AG04449 (cell line): ENCODE results near the gene STRN3.
"Not testable (repeated sequence)": the region's sequence is repeated elsewhere in the genome, so short reads cannot be mapped to it uniquely, and the experiment has no call there.

ENCODE experiments used
- CTCF ChIA-PET: fragments of 350-600 bp; formaldehyde crosslinking; extraction: SDS; loops from one replicate; lab custom pipeline; 2021; ENCODE audit warnings: antibody characterized with exemption; lab: Yijun Ruan, JAX
- POLR2A ChIA-PET: fragments of 400-600, 350-600 bp; formaldehyde crosslinking; extraction: SDS; loops from one replicate; lab custom pipeline; 2020; ENCODE audit warnings: antibody characterized with exemption, inconsistent platforms; lab: Yijun Ruan, JAX
- DNase-seq: peaks from one replicate; pipeline ENCODE4 v3.0.0-alpha.2; 2010; ENCODE audit warnings: low read depth, low spot score
- H3K4me3 ChIP-seq: 2 replicates; pipeline ENCODE4 v1.5.1; 2011; ENCODE audit warnings: low read depth, mild to moderate bottlenecking, control low read depth, low read length
- TF ChIP-seq, protein P1 (sequence below): IDR thresholded peaks from one replicate; pipeline ENCODE4 v1.5.1; 2011; ENCODE audit warnings: mild to moderate bottlenecking, moderate library complexity, low read length, control low read depth, inconsistent platforms; ENCODE audit not compliant: insufficient read depth; ENCODE audit errors: missing control alignments

STRN3 gene

DNA sequence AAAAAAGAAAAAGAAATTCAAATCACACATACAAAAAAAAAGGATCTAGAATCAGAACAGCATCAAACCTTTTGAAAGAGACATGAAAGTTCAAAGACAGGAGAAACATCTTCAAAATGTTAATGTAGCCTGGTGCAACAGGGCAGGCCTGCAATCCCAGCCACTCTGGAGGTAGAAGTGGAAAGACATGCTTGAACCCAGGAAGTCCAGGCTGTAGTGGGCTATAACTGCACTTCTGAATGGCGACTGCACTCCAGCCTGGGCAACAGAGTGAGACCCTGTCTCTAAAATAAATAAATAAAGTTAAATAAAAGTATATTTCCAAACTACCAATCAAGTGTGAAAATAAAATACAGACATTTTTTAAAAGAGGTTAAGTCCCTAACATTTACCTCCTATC is 19.5 kb downstream of the STRN3 start:
- TF ChIP-seq, protein P1, sequence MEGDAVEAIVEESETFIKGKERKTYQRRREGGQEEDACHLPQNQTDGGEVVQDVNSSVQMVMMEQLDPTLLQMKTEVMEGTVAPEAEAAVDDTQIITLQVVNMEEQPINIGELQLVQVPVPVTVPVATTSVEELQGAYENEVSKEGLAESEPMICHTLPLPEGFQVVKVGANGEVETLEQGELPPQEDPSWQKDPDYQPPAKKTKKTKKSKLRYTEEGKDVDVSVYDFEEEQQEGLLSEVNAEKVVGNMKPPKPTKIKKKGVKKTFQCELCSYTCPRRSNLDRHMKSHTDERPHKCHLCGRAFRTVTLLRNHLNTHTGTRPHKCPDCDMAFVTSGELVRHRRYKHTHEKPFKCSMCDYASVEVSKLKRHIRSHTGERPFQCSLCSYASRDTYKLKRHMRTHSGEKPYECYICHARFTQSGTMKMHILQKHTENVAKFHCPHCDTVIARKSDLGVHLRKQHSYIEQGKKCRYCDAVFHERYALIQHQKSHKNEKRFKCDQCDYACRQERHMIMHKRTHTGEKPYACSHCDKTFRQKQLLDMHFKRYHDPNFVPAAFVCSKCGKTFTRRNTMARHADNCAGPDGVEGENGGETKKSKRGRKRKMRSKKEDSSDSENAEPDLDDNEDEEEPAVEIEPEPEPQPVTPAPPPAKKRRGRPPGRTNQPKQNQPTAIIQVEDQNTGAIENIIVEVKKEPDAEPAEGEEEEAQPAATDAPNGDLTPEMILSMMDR, result no peak
- DNase-seq, result no peak
- no peak overlapping the region for H3K4me3 ChIP-seq
- ChIA-PET POLR2A (no interaction called here), CTCF (interaction anchor here (1.1 kb wide), 1 partner anchor 27 kb away, joined by 3 read pairs; no protein-coding TSS in a partner anchor)

DNA sequence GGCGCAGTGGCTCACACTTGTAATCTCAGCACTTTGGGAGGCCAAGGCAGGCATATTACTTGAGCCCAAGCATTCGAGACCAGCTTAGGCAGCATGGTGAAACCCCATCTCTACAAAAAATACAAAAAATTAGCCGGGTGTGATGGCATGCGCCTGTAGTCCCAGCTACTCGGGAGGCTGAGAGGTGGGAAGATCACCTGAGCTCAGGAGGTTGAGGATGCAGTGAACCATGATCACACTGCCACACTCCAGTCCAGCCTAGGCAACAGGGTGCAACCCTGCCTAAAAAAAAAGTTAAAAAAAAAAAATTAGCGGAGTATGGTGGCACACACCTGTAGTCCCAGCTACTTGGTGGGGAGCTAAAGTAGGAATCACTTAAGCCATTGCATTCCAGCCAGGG is 22.2 kb downstream of the STRN3 start:
- DNase-seq, CTCF ChIA-PET, H3K4me3 ChIP-seq, POLR2A ChIA-PET: not testable (repeated sequence)

DNA sequence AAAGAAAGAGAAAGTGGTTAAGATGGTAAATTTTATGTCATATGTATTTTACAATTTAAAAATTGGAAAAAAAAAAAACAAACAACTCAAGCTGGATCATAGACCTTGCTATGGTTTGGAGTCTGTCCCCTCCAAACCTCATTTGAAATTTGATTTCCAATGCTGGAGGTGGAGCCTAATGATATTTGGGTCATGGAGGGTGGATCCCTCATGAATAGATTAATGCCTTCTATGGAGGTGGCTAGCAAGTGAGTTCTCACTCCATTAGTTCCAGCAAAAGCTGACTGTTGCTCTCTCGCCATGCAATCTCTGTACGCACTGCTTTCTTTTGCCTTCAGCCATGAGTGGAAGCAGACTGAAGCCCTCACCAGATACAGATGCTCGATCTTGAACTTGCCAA is 22.9 kb downstream of the STRN3 start:
- POLR2A ChIA-PET, result no interaction called here
- CTCF ChIA-PET, result no interaction called here
- no peak overlapping the region for H3K4me3 ChIP-seq
- no peak for DNase-seq
- TF ChIP-seq, protein P1, result no peak

DNA sequence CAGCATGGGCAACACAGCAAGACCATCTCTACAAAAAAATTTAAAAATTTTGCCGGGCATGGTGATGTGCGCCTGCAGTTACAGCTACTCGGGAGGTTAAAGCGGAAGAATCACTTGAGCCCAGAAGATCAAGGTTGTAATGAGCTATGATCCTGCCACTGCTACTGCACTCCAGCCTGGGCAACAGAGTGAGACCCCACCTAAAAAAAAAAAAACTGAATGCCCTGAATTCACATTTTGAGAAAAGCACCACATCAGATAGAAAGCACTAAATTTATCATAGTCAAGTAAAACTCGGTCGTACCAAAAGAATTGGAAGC is 24.9 kb downstream of the STRN3 start:
- no peak for DNase-seq
- CTCF ChIA-PET, result no interaction called here
- TF ChIP-seq, protein P1, result no peak
- POLR2A ChIA-PET, result no interaction called here
- H3K4me3 ChIP-seq, result no peak overlapping the region

DNA sequence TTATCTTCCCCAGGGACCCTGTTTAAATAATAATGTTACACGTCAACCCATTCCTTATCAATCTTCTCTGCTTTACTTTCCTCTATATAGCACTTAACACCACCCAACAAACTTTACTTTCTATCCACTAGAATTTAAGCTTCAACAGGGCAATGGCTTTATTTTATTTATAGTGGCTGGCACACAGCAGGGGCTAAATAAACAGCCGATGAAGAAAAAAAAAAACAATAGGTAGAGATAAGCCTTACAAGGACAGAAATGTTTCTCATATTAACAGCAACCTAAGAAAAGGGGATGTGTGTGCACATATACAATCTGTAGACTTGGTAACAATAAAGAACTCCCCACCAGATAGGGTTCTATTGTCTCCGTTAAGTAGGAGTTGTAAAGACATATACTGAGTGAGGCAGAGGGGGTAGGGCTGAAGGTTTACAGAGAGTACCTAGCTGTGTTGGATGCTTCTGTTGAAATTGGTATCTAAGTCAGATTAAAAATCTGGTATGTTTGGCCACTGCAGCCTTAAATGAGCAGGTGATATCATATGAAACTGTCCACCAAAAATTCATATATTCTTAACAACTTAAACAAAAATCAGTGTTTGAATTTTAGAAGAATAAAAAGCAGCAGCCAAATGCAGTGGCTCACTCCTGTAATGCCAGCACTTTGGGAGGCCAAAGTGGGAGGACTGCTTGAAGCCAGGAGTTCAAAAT is 25.4 kb downstream of the STRN3 start:
- POLR2A ChIA-PET, result no interaction called here
- CTCF ChIA-PET, result interaction anchor here (1.0 kb wide), 1 partner anchor 21 kb away, joined by 3 read pairs; no protein-coding TSS in a partner anchor
- DNase-seq, result no peak
- TF ChIP-seq, protein P1, result no peak
- H3K4me3 ChIP-seq, result no peak overlapping the region

DNA sequence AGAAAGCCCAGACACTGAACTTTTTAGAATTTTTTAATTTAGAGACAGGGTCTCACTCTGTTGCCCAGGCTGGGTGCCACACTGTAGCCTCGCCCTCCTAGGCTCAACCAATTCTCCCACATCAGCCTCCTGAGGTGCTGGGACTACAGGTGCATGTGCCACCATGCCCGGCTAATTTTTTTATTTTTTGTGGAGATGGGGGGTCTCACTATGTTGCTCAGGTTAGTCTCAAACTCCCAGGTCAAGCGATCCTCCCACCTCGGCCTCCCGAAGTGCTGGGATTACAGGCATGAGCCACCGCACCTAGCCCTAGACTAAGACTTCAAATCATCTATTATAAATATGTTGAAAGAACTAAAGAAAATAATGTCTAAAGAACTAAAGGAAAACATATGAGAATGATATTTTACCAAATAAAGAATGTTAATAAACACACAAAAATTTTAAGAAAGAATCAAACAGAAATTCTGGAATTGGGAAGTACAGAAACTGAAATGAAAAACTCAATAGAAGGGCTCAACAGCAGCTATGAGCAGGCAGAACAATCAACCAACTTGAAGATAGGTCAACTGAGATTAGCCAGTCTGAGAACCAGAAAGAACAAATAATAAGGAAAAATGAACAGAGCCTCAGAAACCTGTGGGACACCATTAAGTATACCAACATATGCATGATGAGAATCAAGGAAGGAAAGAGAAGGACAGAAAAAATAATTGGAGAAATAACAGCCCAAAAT is 27.0 kb downstream of the STRN3 start:
- TF ChIP-seq, protein P1, result no peak
- DNase-seq, result no peak
- ChIA-PET CTCF (interaction anchor here (1.0 to 1.2 kb wide), 2 partner anchors 11 to 18 kb away, joined by 3 read pairs; no protein-coding TSS in a partner anchor), POLR2A (no interaction called here)
- no peak overlapping the region for H3K4me3 ChIP-seq
